Coronary artery (tissue), 2 donors: ENCODE measurements around the gene HEBP1.

Experiments
- DNase-seq: peaks from one replicate; pipeline ENCODE4 v3.0.0-alpha.2; 2017; ENCODE audit warnings: low spot score
- H3K27ac ChIP-seq, 2 donors: fragments of 200-600 bp; sonication (generic); one replicate each; pipeline ENCODE4 v1.5.1; 2016 to 2019
- H3K4me3 ChIP-seq: fragments of 200-600 bp; sonication (generic); 2 replicates; pipeline ENCODE4 v1.5.1; 2016; ENCODE audit warnings: mild to moderate bottlenecking, moderate library complexity
- TF ChIP-seq, protein P1 (sequence below): fragments of 200-600 bp; sonication (generic); IDR thresholded peaks from one replicate; pipeline ENCODE4 v1.5.1; 2019; ENCODE audit warnings: antibody characterized with exemption

Gene HEBP1

GRCh38 chr12:12983420-12984035 lies 16.5 kb downstream of the HEBP1 start:
- no peak for DNase-seq
- no peak overlapping the region for H3K4me3 ChIP-seq
- peak overlapping the region in 1 of 2 donors; percentile 42 for H3K27ac ChIP-seq
- TF ChIP-seq, protein P1, sequence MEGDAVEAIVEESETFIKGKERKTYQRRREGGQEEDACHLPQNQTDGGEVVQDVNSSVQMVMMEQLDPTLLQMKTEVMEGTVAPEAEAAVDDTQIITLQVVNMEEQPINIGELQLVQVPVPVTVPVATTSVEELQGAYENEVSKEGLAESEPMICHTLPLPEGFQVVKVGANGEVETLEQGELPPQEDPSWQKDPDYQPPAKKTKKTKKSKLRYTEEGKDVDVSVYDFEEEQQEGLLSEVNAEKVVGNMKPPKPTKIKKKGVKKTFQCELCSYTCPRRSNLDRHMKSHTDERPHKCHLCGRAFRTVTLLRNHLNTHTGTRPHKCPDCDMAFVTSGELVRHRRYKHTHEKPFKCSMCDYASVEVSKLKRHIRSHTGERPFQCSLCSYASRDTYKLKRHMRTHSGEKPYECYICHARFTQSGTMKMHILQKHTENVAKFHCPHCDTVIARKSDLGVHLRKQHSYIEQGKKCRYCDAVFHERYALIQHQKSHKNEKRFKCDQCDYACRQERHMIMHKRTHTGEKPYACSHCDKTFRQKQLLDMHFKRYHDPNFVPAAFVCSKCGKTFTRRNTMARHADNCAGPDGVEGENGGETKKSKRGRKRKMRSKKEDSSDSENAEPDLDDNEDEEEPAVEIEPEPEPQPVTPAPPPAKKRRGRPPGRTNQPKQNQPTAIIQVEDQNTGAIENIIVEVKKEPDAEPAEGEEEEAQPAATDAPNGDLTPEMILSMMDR = peak; percentile 30

DNA sequence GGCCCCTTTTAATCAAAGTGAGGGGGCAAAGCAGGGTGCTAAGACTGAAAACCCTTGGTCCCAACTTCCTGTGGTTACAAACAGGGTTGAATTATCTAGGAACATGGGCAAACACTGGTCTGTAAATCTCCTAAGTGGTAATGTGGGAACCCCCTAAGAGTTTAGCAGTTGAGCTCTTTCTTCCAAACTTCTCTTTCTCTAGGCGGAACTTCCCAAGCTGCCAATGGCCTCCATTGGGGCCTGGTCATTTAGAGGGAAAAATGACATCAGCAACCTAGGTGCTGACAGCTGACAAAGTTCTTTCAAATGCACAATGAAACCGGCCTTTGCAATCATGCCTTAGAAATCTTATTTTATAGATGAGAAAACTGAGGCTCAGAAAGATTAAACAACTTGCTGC lies 17.7 kb downstream of the HEBP1 start:
- Histone ChIP-seq H3K27ac (no peak overlapping the region), H3K4me3 (no peak overlapping the region)
- TF ChIP-seq, protein P1 = no peak
- DNase-seq = no peak

DNA sequence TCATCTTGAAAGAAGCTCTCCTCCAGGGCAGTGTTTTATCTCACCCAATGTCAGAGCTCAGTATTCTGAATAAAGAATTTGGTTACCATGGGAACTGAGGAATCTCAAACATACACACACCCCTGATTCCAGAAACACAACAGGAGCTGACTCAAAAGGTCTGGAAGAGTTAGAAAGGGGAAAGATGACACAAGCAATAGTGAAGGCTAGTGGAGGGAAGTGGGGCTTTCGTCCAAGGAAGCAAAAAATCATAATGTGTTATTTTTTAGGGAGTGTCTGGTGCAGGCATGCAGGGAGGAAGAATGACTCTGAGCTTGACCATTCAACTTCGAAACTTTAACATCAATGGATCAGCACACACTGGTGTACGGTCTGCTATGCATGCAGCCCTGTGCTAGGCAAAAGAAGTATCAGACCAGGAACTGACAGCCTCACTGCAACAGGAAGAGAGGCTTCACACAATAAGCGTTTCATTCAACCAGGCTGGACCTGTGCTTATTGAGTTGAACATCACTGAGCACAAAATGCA lies 20.3 kb downstream of the HEBP1 start:
- DNase-seq = no peak
- Histone ChIP-seq H3K4me3 (no peak overlapping the region), H3K27ac (peak overlapping the region; percentile 55 to 84)
- TF ChIP-seq, protein P1 = no peak

- no peak for DNase-seq
- Histone ChIP-seq H3K27ac (peak overlapping the region; percentile 55 to 84), H3K4me3 (no peak overlapping the region)
- TF ChIP-seq, protein P1 = no peak
These were observed 20.9 kb downstream of the HEBP1 start for GRCh38 chr12:12979126-12979525.

GRCh38 chr12:12977231-12977630 lies 22.8 kb downstream of the HEBP1 start:
- DNase-seq = no peak
- peak overlapping the region; percentile 65 to 80 for H3K27ac ChIP-seq
- TF ChIP-seq, protein P1 = no peak
- no peak overlapping the region for H3K4me3 ChIP-seq

DNA sequence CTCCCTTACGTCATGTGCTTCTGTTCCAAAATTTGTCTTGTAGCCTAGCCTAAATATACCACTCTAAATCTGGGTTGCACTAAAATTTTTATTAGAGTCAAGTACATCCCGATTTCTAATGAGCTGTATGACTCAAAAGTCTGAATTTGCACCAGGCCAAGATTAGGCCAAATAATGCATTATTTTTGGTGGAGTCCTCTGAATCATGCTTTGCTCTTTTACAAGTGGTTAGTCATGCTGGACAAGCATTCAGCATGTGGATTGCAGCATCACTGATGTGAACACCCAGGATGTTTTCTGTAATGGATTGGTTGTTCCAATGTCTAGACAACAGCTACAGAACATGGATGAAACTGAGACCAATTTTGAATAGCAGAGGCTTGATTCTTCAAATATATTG lies 23.7 kb downstream of the HEBP1 start:
- no peak overlapping the region for H3K4me3 ChIP-seq
- peak overlapping the region; percentile 65 to 80 for H3K27ac ChIP-seq
- TF ChIP-seq, protein P1 = no peak
- DNase-seq = no peak
